Epithelial cell of esophagus (primary cell): Measurements from ENCODE around the gene FCMR.
"Not testable (repeated sequence)": the region's sequence is repeated elsewhere in the genome, so short reads cannot be mapped to it uniquely, and the experiment has no call there.

Source experiments
- DNase-seq: peaks from one replicate; pipeline ENCODE4 v3.0.0; 2010; ENCODE audit warnings: low read depth
- H3K4me3 ChIP-seq: 2 replicates; pipeline ENCODE4 v1.5.1; 2011; ENCODE audit warnings: mild to moderate bottlenecking, low read length, control low read depth
- TF ChIP-seq, protein P1 (sequence below): IDR thresholded peaks from 2 replicates; pipeline ENCODE4 v1.5.1; 2011; ENCODE audit warnings: low read depth, mild to moderate bottlenecking, low read length, control low read depth, inconsistent platforms; ENCODE audit not compliant: insufficient read depth; ENCODE audit errors: missing control alignments

FCMR gene

DNA sequence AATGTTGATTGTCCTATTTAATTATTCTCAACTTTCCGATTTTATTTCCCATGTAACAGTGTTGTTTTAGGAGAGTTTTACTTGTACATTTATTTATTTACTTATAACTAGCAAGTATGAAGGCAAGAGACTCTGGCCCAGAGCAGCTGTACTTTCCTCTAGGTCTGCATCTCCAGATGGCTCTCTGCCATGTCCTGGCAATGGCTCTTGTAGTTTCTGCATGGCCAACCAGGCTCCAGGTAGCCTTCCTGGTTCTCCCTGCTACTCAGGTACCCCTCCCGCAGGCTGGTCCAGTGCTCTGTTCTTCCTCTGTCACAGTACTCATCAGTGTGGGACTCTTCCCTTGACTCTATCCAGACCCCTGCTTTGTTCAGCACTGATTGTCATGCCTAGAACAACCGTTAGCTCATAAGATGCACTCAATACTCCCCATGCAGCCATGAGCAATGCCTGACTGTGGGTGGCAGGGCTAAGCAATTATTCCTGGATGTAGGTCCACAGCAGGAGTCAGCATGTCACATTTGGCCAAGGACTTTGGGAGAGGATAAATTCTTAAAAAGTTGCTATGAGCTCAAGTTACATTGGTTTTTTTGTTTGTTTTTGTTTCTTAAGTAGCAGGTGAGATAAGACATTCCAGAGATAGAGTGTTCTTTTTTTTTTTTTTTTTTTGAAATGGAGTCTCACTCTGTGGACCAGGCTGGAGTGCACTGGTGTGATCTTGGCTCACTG, 67.2 kb downstream of the FCMR start:
- H3K4me3 ChIP-seq: no peak overlapping the region
- no peak for DNase-seq
- TF ChIP-seq, protein P1, sequence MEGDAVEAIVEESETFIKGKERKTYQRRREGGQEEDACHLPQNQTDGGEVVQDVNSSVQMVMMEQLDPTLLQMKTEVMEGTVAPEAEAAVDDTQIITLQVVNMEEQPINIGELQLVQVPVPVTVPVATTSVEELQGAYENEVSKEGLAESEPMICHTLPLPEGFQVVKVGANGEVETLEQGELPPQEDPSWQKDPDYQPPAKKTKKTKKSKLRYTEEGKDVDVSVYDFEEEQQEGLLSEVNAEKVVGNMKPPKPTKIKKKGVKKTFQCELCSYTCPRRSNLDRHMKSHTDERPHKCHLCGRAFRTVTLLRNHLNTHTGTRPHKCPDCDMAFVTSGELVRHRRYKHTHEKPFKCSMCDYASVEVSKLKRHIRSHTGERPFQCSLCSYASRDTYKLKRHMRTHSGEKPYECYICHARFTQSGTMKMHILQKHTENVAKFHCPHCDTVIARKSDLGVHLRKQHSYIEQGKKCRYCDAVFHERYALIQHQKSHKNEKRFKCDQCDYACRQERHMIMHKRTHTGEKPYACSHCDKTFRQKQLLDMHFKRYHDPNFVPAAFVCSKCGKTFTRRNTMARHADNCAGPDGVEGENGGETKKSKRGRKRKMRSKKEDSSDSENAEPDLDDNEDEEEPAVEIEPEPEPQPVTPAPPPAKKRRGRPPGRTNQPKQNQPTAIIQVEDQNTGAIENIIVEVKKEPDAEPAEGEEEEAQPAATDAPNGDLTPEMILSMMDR: no peak

DNA sequence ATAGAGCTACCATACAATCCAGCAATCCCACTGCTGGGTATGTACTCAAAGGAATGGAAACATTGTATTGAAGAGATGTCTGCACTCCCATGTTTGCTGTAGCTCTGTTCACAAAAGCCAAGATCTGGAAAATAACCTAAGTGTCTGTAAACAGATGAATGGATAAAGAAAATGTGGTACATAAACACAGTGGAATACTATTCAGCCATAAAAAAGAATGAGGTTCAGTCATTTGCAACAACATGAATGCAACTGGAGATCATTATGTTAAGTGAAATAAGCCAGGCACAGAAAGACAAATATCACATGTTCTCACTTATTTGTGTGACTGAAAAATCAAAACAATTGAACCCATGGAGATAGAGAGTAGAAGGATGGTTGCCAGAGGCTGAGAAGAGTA, 68.0 kb downstream of the FCMR start:
- H3K4me3 ChIP-seq, DNase-seq: not testable (repeated sequence)
